ENCODE data around the gene RCOR3. TPM values are rescaled to one million over a fixed set of nuclear protein-coding genes. Genes with fewer than 3 reads are reported as not detected.
"Not testable (repeated sequence)": the region's sequence is repeated elsewhere in the genome, so short reads cannot be mapped to it uniquely, and the experiment has no call there.

RCOR3 gene
- total RNA-seq, 1 donor from 2014 or later, result 21.9 TPM

DNA sequence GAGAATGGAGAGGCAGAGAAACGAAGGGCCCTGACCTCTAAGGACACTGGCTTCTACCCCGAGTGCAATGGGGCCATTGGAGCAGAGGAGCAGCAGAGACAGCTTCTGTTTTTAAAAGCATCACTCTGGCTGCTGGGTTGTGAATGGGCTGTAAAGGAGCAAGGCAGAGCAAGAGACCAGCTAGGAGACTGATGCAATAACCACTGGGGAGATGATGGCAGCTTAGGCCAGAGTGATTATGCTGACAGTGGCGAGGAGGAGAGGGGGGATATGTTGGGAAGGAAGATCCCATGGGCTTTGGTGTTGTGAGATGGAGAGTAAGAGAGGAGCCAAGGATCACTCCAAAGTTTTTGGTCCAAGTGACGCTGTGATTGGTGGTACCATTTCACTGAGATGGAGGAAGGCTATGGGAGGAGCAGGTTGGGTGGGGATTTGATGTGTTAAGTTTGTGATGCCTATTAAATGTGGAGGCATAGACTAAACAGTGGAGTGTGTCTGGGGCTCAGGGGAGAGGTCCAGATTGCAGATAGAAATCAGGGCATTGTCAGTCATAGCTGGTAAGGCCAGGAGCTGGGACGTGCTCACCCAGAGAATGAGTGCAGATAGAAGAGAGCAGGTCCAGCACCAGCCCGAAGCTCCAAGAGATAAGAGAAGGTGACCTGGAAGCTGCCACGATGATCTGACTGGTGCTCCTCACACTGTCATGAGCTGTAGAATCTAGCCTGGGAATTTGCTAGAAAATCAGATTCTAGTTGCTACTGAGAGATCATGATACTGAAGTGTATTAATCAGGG, 78.5 kb downstream of the RCOR3 start:
- no peak for DNase-seq (ENCODE audit: extremely low read depth, low read depth, low spot score)

GRCh38 chr1:211338224-211338620, 79.1 kb downstream of the RCOR3 start:
- no peak for DNase-seq (ENCODE audit: extremely low read depth, low read depth, low spot score)

DNA sequence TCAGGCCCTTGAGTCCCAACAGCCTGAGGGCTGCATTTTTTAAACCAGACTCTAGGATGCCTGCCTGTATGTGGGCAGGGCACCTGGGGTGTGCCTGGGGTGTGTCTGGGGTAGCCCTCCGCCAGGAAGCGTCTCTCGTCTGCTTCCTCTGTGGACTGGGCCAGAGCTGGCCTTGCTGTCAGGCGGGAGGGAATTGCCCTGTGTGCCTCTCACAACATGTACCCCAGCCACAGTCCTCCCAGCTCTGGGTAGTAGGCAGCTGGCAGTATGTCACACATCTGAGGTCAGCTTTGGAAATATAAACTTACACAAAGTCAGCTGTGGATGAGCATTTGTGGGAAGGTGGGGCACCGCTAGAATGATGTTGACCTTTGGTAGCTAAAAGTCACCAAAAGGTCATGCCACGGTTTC, 80.5 kb downstream of the RCOR3 start:
- no peak for DNase-seq (ENCODE audit: extremely low read depth, low read depth, low spot score)

GRCh38 chr1:211340622-211341507, 81.7 kb downstream of the RCOR3 start:
- no peak for DNase-seq (ENCODE audit: extremely low read depth, low read depth, low spot score)

- DNase-seq (ENCODE audit: extremely low read depth, low read depth, low spot score), result no peak
Measured at GRCh38 chr1:211341999-211342398, 82.8 kb downstream of the RCOR3 start.

- DNase-seq (ENCODE audit: extremely low read depth, low read depth, low spot score), result no peak
Measured at GRCh38 chr1:211343607-211344006, 84.4 kb downstream of the RCOR3 start.

- no peak for DNase-seq (ENCODE audit: extremely low read depth, low read depth, low spot score)
Measured at GRCh38 chr1:211344152-211344618, 85.0 kb downstream of the RCOR3 start.

- DNase-seq (ENCODE audit: extremely low read depth, low read depth, low spot score), result no peak
Measured at GRCh38 chr1:211345719-211346118, 86.6 kb downstream of the RCOR3 start.

DNA sequence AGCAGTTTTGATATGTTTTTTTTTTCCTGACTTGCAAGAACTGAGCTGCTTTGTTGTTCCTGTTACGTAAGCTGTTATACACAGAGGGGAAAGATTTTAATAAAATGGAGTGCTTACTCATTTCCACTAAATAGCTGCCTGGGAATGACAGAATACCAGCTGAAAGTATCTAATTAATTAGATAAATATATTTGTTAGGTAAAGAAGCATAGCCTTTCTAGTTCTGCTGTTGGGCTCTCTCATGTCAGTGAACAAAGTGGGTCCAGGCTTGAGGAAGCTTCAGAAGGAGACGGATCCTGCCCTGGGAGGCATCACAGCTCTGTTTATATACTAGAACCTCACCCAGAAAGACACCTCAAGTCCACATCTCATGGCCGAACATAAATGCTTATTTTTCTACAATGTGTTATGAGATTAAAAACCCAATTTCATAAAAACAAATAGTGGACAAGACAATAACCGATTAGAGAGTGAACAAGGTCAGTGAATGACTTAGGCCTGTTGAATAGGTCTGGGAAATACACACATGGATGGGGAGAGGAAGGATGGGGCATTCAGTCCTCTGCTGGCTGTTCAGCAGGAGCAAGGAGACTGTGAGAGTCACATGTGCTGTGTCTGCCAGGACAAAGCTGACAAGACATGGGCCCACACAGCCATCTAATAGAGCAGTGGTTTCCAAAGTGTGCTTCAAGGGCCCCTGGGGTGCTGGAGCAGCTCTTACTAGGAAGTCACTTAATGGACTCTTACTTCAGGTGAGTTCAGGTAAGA, 88.1 kb downstream of the RCOR3 start:
- DNase-seq (ENCODE audit: extremely low read depth, low read depth, low spot score), result no peak

- no peak for DNase-seq (ENCODE audit: extremely low read depth, low read depth, low spot score)
Measured at GRCh38 chr1:211348547-211348946, 89.4 kb downstream of the RCOR3 start.

GRCh38 chr1:211349741-211350140, 90.6 kb downstream of the RCOR3 start:
- DNase-seq (ENCODE audit: extremely low read depth, low read depth, low spot score), result no peak

DNA sequence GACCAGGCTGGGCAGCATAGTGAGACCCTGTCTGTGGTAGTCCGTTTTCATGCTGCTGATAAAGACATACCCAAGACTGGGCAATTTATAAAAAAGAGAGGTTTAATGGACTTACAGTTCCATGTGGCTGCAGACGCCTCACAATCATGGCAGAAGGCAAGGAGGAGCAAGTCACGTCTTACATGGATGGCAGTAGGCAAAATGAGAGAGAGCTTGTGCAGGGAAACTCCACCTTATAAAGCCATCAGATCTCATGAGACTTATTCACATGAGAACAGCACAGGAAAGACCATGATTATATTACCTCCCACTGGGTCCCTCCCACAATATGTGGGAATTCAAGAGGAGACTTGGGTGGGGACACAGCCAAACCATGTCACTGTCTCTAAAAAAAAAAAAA, 92.9 kb downstream of the RCOR3 start:
- not testable (repeated sequence) for DNase-seq (ENCODE audit: extremely low read depth, low read depth, low spot score)

GRCh38 chr1:211352465-211352864, 93.3 kb downstream of the RCOR3 start:
- no peak for DNase-seq (ENCODE audit: extremely low read depth, low read depth, low spot score)

- no peak for DNase-seq (ENCODE audit: extremely low read depth, low read depth, low spot score)
Measured at GRCh38 chr1:211352985-211353515, 93.9 kb downstream of the RCOR3 start.

DNA sequence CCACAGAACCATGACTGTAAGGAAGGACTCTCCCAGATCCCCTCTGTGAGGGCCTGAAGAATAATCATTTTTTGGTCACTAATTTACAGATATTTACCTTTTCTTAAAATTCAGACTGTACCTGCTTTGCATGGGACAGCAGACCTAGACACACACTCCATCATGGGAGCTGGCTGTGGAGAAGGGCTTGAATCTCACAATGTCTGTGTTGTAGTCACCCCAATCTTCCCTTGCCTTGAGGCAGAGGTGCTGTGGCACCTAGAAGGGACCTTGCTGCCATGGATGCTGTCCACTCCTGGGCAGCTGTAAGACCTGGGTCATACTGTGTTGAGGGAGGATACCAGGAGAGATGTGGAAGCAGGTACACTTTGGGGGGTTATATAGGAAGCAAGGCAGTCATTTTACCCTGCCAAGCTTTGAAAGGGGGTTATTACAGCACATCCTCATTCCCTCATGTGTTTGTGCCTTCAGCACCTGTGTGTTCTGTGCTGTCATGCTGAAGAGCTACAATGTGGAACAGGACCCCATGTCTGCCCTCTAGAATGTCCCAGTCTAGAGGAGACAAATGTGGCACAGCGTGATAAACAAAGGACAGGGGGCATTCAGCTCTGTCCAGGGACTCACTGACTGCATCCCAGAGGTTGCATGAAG, 94.5 kb downstream of the RCOR3 start:
- DNase-seq (ENCODE audit: extremely low read depth, low read depth, low spot score), result no peak

DNA sequence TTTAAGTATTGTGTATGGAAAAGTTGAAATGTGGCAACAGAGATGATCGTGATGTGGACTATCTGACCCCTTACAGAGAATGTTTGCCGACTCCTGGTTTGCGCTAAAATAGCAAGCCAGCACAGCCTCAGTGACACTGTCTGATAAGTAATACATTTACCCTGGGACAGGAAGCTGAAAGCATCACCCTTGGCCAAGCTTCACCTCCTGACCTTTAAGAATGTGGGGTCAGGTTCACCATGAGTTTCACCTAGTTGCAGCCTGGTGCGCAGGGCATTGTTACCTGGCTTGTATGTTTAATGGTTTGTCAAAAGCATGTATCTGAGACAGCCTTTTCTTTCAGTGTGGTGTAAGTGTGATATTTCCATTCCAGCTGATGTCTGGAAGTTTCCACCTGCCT, 96.7 kb downstream of the RCOR3 start:
- no peak for DNase-seq (ENCODE audit: extremely low read depth, low read depth, low spot score)

GRCh38 chr1:211356723-211357407, 97.7 kb downstream of the RCOR3 start:
- DNase-seq (ENCODE audit: extremely low read depth, low read depth, low spot score), result no peak

DNA sequence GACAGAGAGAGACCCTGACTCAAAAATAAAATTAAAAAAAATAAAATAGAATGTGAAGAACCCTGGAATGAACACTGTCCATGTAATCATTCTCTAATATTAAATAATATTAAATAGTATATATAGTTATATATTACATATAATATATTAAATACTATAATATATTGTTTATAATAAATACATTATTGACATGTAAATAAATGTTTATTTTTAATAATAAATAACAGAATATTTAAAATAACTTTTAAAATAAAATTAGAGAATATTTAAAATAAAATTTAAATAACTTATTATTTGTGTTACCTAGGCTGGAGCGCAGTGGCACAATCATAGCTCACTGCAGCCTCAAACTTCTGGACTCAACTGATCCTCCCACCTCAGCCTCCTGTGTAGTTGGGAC, 99.5 kb downstream of the RCOR3 start:
- no peak for DNase-seq (ENCODE audit: extremely low read depth, low read depth, low spot score)

GRCh38 chr1:211359876-211360275, 100.7 kb downstream of the RCOR3 start:
- DNase-seq (ENCODE audit: extremely low read depth, low read depth, low spot score), result no peak

- DNase-seq (ENCODE audit: extremely low read depth, low read depth, low spot score), result no peak
Measured at GRCh38 chr1:211361202-211361601, 102.0 kb downstream of the RCOR3 start.

All from glomerular endothelial cell (primary cell).